Tibial nerve (tissue), 4 donors: Measurements from ENCODE around the gene PRDM5. TPM values are rescaled to one million over a fixed set of nuclear protein-coding genes. Genes with fewer than 3 reads are reported as not detected.

Source experiments
- DNase-seq, 2 donors: peaks; one replicate each; pipeline ENCODE4 v3.0.0-alpha.2; 2019; ENCODE audit warnings: low spot score in 2 of 2
- H3K27ac ChIP-seq, 4 donors: fragments of 200-600 bp; sonication (generic) in 3 of 4; one replicate each; pipeline ENCODE4 v1.5.1; 2017 to 2019; ENCODE audit warnings: mild to moderate bottlenecking in 1 of 4
- H3K27me3 ChIP-seq, 2 donors: fragments of 200-600 bp; sonication (generic) in 1 of 2; one replicate each; pipeline versions ENCODE4 v1.5.1 to v1.6.0; 2017 to 2019
- H3K36me3 ChIP-seq, 3 donors: fragments of 200-600 bp; sonication (generic); one replicate each; pipeline ENCODE4 v1.5.1; 2018 to 2019
- H3K4me1 ChIP-seq, 4 donors: fragments of 200-600 bp; sonication (generic) in 3 of 4; one replicate each; pipeline ENCODE4 v1.5.1; 2017 to 2019
- H3K4me3 ChIP-seq, 4 donors: fragments of 200-600 bp; sonication (generic) in 3 of 4; one replicate each; pipeline ENCODE4 v1.5.1; 2017 to 2019; ENCODE audit warnings: mild to moderate bottlenecking in 1 of 4, moderate library complexity in 1 of 4
- H3K9me3 ChIP-seq, 4 donors: fragments of 200-600 bp; sonication (generic) in 3 of 4; one replicate each; pipeline ENCODE4 v1.5.1; 2017 to 2019
- CTCF ChIP-seq, 5 experiments: fragments of 200-600 bp in 3 of 5; fragments of 450-650 bp in 2 of 5; sonication (generic) in 3 of 5; IDR thresholded peaks; one replicate each; pipeline ENCODE4 v1.5.1; 2016 to 2019; ENCODE audit warnings: antibody characterized with exemption in 5 of 5, mild to moderate bottlenecking in 3 of 5, moderate library complexity in 2 of 5
- EP300 ChIP-seq, 2 donors: sonication (generic); formaldehyde crosslinking; IDR thresholded peaks; one replicate each; pipeline ENCODE4 v1.6.1; 2017; ENCODE audit warnings: antibody characterized with exemption in 2 of 2, mild to moderate bottlenecking in 1 of 2
- POLR2A ChIP-seq, 2 donors: fragments of 450-650 bp; IDR thresholded peaks; one replicate each; pipeline ENCODE4 v1.6.1; 2017; ENCODE audit warnings: antibody characterized with exemption in 2 of 2, mild to moderate bottlenecking in 2 of 2, moderate library complexity in 2 of 2
- WGBS, 2 donors: methylation state at CpG; one replicate each; pipeline ENCODE4 v1.1.5; 2018; 5-methylcytosine and 5-hydroxymethylcytosine counted together
- total RNA-seq, 4 donors: library from RNA; depleted of rRNA; stranded (reverse); fragments of >200 nt; gene quantifications; one replicate each; pipeline ENCODE4 v1.1.0, GENCODE V29; 2016

The PRDM5 gene
- total RNA-seq, 4 donors from 2014 or later: 18.9 to 46.3 (median 31.1) TPM

GRCh38 chr4:120691536-120691935 lies 231.0 kb downstream of the PRDM5 start:
- Histone ChIP-seq H3K36me3 (no peaks in the 10 kb centered on the region), H3K4me3 (no peak overlapping the region), H3K27ac (no peak overlapping the region), H3K27me3 (no peaks in the 10 kb centered on the region), H3K9me3 (no peaks in the 10 kb centered on the region), H3K4me1 (no peaks in the 10 kb centered on the region)
- no peak for DNase-seq
- TF ChIP-seq CTCF (IDR thresholded peaks at IDR 0.05) (no peak), POLR2A (IDR thresholded peaks at IDR 0.05) (no peak)

- no peak for TF ChIP-seq POLR2A (IDR thresholded peaks at IDR 0.05)
- H3K27ac ChIP-seq: no peak overlapping the region
- no peak overlapping the region for H3K4me3 ChIP-seq
- H3K4me1 ChIP-seq: no peaks in the 10 kb centered on the region
- no peaks in the 10 kb centered on the region for H3K27me3 ChIP-seq
- H3K9me3 ChIP-seq: no peaks in the 10 kb centered on the region
- no peak for DNase-seq
- H3K36me3 ChIP-seq: no peaks in the 10 kb centered on the region
Observed at GRCh38 chr4:120691106-120691505, 231.4 kb downstream of the PRDM5 start.

GRCh38 chr4:120688791-120689190 lies 233.7 kb downstream of the PRDM5 start:
- no peaks in the 10 kb centered on the region for H3K9me3 ChIP-seq
- no peak for TF ChIP-seq POLR2A (IDR thresholded peaks at IDR 0.05)
- no peak for TF ChIP-seq CTCF (IDR thresholded peaks at IDR 0.05)
- TF ChIP-seq EP300 (IDR thresholded peaks at IDR 0.05): no peak
- no peaks in the 10 kb centered on the region for H3K36me3 ChIP-seq
- no peak overlapping the region for H3K4me3 ChIP-seq
- H3K27me3 ChIP-seq: no peaks in the 10 kb centered on the region
- H3K27ac ChIP-seq: no peak overlapping the region
- DNase-seq: no peak
- WGBS, 2 donors: 76 to 77% methylated on average over 3 of the region's 3 CpGs
- H3K4me1 ChIP-seq: no peaks in the 10 kb centered on the region

- no peak for TF ChIP-seq POLR2A (IDR thresholded peaks at IDR 0.05)
- TF ChIP-seq EP300 (IDR thresholded peaks at IDR 0.05): no peak
- TF ChIP-seq CTCF (IDR thresholded peaks at IDR 0.05): no peak
- no peak overlapping the region for H3K4me3 ChIP-seq
- no peak overlapping the region for H3K27ac ChIP-seq
- no peaks in the 10 kb centered on the region for H3K27me3 ChIP-seq
- no peaks in the 10 kb centered on the region for H3K36me3 ChIP-seq
- no peak for DNase-seq
- 94 to 97% methylated on average over 2 of the region's 2 CpGs for WGBS, 2 donors
- no peaks in the 10 kb centered on the region for H3K4me1 ChIP-seq
- H3K9me3 ChIP-seq: no peaks in the 10 kb centered on the region
Observed at GRCh38 chr4:120685756-120686278, 236.7 kb downstream of the PRDM5 start.

GRCh38 chr4:120683897-120684540 lies 238.5 kb downstream of the PRDM5 start:
- 63% methylated on average over 6 of the region's 6 CpGs for WGBS, 2 donors
- TF ChIP-seq POLR2A (IDR thresholded peaks at IDR 0.05) (no peak), EP300 (IDR thresholded peaks at IDR 0.05) (no peak)

GRCh38 chr4:120682981-120683380 lies 239.5 kb downstream of the PRDM5 start:
- Histone ChIP-seq H3K4me1 (no peaks in the 10 kb centered on the region), H3K27me3 (no peaks in the 10 kb centered on the region), H3K9me3 (peaks cover 0 to 8% (median 0%) of the 10 kb centered on the region in 4 donors), H3K4me3 (no peak overlapping the region), H3K36me3 (peaks cover 0 to 6% (median 0%) of the 10 kb centered on the region in 3 donors), H3K27ac (no peak overlapping the region)
- TF ChIP-seq EP300 (IDR thresholded peaks at IDR 0.05) (no peak), CTCF (IDR thresholded peaks at IDR 0.05) (no peak), POLR2A (IDR thresholded peaks at IDR 0.05) (no peak)
- WGBS, 2 donors: 52 to 72% methylated on average over 3 of the region's 3 CpGs
- no peak for DNase-seq

More at GRCh38 chr4:120683897-120684540, 238.5 kb downstream of the PRDM5 start:
- DNase-seq: no peak
- Histone ChIP-seq H3K9me3 (peaks cover 0 to 6% (median 0%) of the 10 kb centered on the region in 4 donors), H3K4me1 (no peaks in the 10 kb centered on the region), H3K4me3 (no peak overlapping the region), H3K27me3 (no peaks in the 10 kb centered on the region), H3K36me3 (peaks cover 0 to 6% (median 0%) of the 10 kb centered on the region in 3 donors), H3K27ac (no peak overlapping the region)
